Measurements from ENCODE around the gene FXYD3.

DNA sequence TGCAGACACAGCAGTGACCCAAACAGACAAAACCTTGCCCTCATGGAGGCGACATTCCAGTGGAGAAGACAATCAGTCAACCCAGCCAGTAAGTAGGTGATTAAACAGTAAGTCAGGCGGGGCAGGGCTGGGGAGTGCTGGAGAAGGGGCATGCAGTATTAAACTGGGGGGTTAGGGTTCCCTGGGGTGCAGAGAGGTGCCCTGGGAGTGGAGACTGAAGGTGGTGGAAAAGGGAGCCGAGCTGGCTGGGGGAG lies 31.2 kb upstream of the FXYD3 start:
- TF ChIP-seq, protein P1, sequence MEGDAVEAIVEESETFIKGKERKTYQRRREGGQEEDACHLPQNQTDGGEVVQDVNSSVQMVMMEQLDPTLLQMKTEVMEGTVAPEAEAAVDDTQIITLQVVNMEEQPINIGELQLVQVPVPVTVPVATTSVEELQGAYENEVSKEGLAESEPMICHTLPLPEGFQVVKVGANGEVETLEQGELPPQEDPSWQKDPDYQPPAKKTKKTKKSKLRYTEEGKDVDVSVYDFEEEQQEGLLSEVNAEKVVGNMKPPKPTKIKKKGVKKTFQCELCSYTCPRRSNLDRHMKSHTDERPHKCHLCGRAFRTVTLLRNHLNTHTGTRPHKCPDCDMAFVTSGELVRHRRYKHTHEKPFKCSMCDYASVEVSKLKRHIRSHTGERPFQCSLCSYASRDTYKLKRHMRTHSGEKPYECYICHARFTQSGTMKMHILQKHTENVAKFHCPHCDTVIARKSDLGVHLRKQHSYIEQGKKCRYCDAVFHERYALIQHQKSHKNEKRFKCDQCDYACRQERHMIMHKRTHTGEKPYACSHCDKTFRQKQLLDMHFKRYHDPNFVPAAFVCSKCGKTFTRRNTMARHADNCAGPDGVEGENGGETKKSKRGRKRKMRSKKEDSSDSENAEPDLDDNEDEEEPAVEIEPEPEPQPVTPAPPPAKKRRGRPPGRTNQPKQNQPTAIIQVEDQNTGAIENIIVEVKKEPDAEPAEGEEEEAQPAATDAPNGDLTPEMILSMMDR (IDR thresholded peaks at IDR 0.05) = no peak
- TF ChIP-seq POLR2A (IDR thresholded peaks at IDR 0.05) = no peak
